ENCODE data around the gene DBF4B. TPM values are rescaled to one million over a fixed set of nuclear protein-coding genes. Genes with fewer than 3 reads are reported as not detected.
"Not testable (repeated sequence)": the region's sequence is repeated elsewhere in the genome, so short reads cannot be mapped to it uniquely, and the experiment has no call there.

Gene DBF4B
- total RNA-seq, 1 donor from 2014 or later: 5.2 TPM

GRCh38 chr17:44726121-44726520, 17.7 kb downstream of the DBF4B start:
- not testable (repeated sequence) for DNase-seq (ENCODE audit: low spot score)

- DNase-seq (ENCODE audit: low spot score): no peak
Observed at GRCh38 chr17:44733753-44734152, 25.3 kb downstream of the DBF4B start.

DNA sequence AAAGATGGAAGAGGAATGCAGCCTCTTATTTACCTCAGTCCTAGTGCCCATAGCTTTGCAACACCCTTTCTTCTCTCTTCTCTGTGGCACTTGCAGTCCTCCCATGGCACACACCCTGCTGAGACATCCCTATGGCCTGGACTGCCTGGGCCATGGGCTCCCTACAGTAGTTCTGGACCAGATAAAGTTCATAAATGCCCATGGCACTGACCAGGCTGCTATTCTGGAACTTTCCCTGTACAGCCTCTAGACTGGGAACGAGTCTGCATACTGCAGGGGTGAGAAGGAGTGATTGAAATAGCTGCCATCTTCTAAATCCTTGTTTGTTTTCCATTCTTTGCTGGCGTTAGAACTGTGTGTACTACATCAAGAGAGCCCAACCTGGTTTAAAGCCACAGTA, 25.8 kb downstream of the DBF4B start:
- no peak for DNase-seq (ENCODE audit: low spot score)

DNA sequence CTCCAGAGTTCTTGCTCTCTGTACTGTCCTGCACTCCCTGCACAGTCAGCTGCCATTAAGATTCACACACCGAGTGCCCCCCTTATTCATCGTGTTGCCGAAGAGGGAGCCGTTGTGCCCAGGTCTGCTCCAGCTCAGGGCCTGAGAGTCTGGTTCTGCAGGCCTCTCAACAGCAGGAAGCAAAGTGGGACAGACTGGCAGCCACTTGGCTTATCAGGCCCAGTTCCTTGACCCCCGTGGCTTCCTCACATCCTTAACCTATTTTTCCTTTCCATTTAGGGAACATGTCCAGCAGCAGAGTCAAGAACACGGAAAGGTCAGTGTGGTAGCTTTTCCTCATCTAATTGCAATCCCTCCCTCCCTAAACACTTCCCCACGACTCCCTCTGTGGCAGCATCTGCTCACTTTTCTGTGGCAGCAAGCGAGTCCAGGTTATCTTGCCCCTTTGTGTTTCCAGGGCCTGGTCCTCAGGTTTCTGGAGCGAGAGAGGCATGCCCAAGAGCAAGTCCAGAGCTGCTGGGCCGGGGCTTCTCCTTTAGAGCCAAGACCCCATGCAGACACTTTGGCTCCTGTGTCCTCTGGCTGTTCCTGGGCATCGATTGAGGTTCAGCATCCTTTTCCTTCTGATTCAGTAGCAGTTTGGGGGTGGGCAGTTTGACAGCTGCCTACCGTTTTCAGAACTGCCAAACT, 28.2 kb downstream of the DBF4B start:
- no peak for DNase-seq (ENCODE audit: low spot score)

DNA sequence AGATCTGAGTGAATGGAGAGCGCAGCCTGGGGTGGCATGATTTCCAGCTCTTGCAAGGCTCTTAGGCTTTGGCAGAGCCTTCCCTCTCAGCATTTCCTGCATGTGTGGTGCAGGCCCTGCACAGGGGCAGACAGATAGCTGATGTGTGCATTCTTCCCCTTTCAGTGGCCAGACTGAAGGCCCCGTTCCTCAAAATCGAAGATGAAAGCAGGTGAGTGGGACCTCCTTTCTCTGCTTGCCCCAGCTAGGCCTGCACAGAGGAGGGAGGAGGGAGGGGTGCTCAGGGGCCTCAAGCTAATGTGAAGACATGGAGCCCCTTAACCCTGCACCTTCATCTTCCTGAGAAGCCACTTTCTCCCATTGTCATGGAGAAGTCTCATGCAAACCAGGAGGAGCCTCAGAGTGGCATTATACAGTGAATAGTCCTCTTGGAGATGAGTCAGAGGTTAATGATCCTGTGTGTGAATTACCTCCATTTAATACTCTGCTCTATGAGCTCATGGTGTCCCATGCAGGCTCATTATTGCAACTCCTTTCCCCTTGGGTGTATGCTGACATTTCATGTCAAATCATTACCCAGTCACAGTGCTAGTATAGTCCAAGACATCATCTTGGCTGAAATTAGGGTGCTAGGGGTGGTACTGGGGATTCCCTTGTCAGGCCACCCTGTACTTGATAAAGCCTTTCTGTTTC, 29.9 kb downstream of the DBF4B start:
- DNase-seq (ENCODE audit: low spot score): no peak

GRCh38 chr17:44741316-44741715, 32.9 kb downstream of the DBF4B start:
- DNase-seq (ENCODE audit: low spot score): no peak

DNA sequence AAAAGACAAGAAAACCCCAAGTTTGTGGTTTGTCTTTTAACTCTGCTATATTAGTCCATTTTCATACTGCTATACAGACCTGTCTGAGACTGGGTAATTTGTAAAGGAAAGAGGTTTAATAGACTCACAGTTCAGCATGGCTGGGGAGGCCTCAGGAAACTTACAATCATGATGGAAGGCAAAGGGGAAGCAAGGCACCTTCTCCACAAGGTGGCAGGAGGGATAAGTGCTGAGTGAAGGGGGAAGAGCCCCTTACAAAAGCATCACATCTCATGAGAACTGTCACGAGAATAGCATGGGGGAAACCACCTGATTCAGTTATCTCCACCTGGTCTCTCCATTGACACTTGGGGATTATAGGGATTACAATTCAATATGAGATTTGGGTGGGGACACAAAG, 36.8 kb downstream of the DBF4B start:
- no peak for DNase-seq (ENCODE audit: low spot score)

GRCh38 chr17:44745738-44746137, 37.3 kb downstream of the DBF4B start:
- not testable (repeated sequence) for DNase-seq (ENCODE audit: low spot score)

GRCh38 chr17:44747566-44747965, 39.1 kb downstream of the DBF4B start:
- DNase-seq (ENCODE audit: low spot score): no peak

DNA sequence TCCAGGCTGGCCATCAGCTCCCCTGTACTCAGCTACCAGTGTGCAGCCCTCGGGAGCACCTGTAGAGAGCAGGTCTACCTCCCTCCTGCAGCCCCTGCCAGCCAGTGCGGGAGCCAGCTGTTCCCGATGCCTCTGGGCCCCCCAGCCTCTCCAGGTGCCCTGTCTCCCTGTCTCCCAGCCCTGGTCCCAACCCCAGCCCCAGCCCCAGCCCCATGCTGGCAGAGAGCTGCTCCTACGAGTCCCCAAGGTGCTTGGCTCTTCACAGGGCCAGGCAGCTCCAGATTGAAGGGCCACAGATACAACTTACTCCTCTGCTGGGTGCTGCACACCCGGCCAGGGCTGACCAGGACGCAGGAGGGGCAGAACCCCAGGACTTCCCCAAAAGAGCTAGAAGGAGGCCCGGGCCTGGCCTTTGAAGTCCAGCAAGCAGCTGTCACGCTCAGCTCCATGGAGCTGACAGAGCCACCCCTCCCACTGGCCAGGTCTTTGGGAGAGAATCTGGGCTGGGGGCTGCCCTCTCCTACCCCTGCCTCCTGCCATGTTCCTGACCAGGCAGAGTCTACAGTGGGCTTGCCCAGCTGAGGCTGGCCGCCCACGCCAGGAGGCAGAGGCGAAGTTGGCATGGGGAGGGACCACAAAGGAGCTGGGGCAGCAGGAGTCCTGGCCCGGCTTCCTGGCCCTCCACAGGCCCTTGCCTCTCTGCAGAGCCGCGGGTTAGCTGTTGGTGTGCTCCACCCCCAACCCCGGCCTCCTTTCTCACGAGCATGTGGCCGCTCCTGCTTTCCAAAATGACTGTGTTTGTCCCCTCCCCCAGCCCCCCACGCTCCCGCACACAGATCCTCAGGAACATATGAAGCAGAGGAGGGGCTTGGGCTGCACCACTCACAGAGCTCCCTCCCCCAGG, 40.9 kb downstream of the DBF4B start:
- no peak for DNase-seq (ENCODE audit: low spot score)

DNA sequence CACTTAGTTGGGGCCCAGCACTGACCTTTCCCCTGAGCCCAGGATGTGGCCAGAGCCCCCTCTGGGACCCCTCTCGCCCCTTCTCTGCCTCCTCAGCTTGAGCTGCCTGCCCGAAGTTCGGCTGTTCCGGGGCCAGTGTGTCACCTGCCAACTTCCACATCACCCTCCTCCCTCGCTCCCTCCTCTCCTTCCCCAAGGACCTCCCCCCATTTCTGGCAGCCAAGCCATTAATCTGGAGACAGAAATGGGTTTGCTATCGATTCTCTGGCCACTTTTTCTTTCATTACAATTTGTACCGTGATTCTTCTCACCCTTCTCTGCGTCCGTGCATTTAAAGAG, 41.5 kb downstream of the DBF4B start:
- DNase-seq (ENCODE audit: low spot score): no peak

GRCh38 chr17:44751331-44751730, 42.9 kb downstream of the DBF4B start:
- no peak for DNase-seq (ENCODE audit: low spot score)

DNA sequence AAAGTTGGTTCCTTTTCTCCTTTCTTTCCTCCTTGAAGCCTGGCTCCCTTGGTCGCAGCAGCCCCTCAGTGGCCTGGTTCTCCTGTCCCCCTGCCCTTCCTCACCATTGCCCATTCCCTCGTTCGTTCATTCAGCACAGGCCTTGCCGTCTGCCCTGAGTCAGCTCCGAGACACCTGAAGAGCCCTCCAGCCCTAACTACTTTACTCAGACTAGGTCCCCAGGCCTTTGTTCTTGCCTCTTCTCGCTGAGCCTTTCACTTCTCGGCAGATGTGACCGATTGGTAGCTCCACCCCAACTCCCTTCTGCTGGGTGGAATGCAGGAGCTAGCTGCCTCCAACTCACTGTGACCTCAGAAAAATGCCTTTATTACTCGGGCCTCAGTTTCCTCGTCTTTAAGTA, 43.3 kb downstream of the DBF4B start:
- no peak for DNase-seq (ENCODE audit: low spot score)

DNA sequence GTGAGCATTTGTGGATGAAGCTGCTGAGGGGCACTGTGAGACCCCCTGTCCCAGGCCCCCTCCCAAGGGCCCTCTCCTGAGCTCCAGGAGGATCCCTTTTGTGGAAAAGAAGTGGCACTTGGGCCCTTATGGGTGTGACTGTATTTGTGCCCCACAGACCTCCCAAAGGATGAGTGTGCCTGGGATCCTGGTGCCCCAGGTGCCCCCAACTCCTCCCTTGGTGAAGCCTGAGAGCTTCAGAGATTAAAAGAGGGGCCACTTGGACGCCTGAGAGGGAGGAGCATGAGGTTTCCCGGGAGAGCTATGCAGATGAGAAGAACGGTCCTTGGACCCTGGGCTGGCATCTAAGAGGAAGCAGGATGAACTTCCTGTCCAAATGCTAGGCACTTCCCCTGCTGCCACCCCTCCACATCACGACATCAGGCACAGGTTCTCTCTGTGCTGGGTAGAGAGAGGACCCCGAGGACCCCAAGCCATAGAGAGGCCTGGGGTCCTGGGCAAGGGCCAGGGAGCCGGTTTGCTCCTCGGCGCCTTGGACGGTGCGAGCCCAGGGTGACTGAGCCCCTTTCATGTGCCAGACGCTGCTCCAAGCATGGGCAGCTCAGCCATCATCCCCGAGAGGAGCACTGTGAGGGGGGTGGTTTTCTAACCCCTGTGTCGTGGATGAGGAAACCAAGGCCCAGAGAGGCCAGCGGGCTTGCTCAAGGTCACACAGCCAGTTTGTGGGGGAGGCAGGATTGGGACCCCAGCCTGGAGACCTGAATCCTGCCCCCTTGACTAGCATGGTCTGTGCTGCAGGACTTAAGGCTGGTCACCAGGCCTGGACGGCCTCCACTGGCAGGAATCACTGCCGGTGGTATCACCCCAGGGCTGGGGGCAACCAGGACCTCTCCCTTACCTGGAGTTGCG, 44.7 kb downstream of the DBF4B start:
- no peak for DNase-seq (ENCODE audit: low spot score)

DNA sequence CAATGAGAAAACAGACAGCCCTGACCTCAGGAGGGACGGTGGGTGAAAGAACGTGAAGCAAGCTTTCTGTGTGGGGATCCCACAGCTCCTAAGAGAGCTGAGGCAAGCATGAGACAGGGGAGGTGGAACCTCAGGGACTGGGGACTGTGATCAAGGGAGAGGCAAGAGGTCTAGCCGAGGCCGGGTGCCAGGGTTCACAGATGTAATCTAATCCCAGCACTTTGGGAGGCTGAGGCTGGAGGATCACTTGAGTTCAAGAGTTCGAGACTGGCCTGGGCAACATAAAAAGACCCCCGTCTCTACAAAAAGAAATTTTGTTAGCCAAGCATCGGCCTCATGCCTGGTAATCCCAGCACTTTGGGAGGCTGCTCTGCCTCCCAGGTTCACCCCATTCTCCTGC, 45.8 kb downstream of the DBF4B start:
- no peak for DNase-seq (ENCODE audit: low spot score)

DNA sequence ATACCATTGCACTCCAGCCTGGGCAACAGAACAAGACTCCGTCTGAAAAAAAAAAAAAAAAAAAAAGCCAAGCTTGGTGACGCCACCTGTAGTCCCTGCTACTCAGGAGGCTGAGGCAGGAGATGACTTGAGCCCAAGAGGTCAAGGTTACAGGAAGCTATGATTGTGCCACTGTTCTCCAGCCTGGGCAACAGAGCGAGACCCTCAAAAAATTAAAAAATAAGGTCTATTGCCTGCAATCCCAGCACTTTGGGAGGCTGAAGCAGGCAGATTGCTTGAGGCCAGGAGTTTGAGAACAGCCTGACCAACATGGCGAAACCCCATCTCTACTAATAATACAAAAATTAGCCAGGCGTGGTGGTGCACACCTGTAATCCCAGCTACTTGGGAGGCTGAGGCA, 46.7 kb downstream of the DBF4B start:
- DNase-seq (ENCODE audit: low spot score): not testable (repeated sequence)

DNA sequence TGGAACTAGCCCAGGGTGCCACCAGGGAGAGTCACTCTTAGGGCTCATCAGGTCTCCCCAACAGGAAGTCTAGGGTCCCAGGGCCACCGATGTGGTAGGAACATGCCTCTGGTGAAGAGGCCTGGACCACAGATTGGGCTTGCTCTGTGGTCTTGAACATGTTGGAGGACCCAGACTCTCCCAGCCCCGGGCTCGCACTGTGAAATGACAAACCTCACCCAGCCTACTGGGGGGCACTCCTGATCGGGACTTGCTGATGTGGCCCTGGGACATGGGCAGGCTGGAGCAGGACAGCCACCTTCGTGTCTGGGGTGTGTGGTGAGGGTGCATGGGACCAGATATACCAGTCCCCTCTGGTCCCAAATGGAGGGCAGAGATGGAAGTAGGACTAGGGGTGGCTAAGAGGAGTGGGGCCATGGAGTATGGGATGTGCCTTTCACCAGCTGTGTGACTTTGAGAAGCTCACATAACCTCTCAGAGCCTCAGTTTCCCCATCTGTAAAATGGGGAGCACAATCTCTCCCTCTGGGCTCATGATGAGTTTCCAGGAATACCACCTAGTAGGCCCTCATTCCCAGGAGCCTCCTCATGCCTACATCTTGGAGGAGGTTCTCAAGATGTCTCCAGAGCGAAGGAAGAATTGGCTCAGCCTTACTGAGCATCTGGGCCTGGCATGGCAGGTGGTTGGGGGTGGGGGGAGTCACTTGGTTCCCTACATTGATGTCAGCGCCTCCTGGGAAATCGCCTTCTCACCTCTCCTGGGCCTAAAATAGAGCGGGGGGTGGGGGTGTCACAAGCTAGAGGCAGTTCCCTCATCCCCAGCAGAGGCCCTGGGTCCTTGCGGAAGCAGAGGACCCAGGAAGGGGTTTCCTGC, 48.8 kb downstream of the DBF4B start:
- peak; percentile 59 for DNase-seq (ENCODE audit: low spot score)

DNA sequence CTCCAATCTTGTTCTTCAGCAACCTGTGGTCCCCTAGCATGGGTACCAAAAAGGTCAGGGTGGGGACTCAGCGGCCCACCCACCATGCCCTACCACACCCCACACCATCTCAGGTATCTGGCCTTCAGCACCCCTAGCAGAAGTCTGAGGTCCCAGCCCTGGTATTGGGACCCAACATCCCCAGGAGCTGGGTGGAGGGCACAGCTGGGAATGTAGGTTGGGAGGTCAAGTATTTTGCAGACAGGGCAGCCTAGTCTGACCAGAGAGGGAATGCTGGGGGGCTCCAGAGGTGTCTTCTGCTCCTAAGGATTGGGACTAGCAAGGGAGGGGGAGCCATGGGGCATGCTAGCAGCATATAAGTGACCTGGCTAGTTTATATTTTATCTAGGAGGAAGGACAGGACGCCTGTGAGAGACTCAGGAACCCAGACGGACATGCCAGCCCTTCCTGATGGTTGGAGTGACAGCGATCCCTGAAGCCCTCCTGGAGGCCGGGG, 49.5 kb downstream of the DBF4B start:
- DNase-seq (ENCODE audit: low spot score): no peak

- peak; percentile 81 for DNase-seq (ENCODE audit: low spot score)
Observed at GRCh38 chr17:44758414-44759085, 50.1 kb downstream of the DBF4B start, which contains the start of gene ADAM11. Gene ADAM11, plus strand, starts transcription at chr17:44758988. Its CDS starts 212 bp downstream, at chr17:44759200.

Data from mesenteric fat pad (tissue), 1 donor.